HL-60/S4 treated with retinoic acid at 250 ng/mL for 4 days and 3 days (cell line): ENCODE results near the gene CAGE1.

Experiments
- in situ Hi-C: fragments of 300-500 bp; cut with MboI; formaldehyde crosslinking; loops from 2 replicates; pipeline ENCODE4 v1.7.0; 2022; ENCODE audit warnings: low sequenced_read_pairs

CAGE1 gene

GRCh38 chr6:7389451-7390225 is at the start of gene CAGE1, which contains the start of gene RIOK1:
TSS of gene CAGE1 (minus strand) at chr6:7389742. CDS start at chr6:7387173, 2,569 bp downstream.
TSS of gene RIOK1 (plus strand) at chr6:7389808. CDS start at chr6:7390003, 195 bp downstream.
- in situ Hi-C loops = no loop called here

GRCh38 chr6:7439228-7439627 is 49.7 kb upstream of the CAGE1 start:
- in situ Hi-C loops = no loop called here

- in situ Hi-C loops = no loop called here
These were observed 48.5 kb upstream of the CAGE1 start for GRCh38 chr6:7438011-7438410.

GRCh38 chr6:7434672-7435071 is 45.1 kb upstream of the CAGE1 start:
- in situ Hi-C loops = no loop called here

- in situ Hi-C loops = no loop called here
These were observed 43.6 kb upstream of the CAGE1 start for GRCh38 chr6:7433121-7433617.

- in situ Hi-C loops = no loop called here
These were observed 43.0 kb upstream of the CAGE1 start for GRCh38 chr6:7432391-7433120.

GRCh38 chr6:7431674-7432390 is 42.3 kb upstream of the CAGE1 start:
- in situ Hi-C loops = no loop called here

- in situ Hi-C loops = no loop called here
These were observed 41.8 kb upstream of the CAGE1 start for GRCh38 chr6:7431313-7431673.

- in situ Hi-C loops = no loop called here
These were observed 37.1 kb upstream of the CAGE1 start for GRCh38 chr6:7426447-7427169.

- in situ Hi-C loops = no loop called here
These were observed 36.3 kb upstream of the CAGE1 start for GRCh38 chr6:7425808-7426190.

- in situ Hi-C loops = no loop called here
These were observed 35.6 kb upstream of the CAGE1 start for GRCh38 chr6:7424967-7425807.

- in situ Hi-C loops = no loop called here
These were observed 34.5 kb upstream of the CAGE1 start for GRCh38 chr6:7424058-7424457.

GRCh38 chr6:7421066-7421465 is 31.5 kb upstream of the CAGE1 start:
- in situ Hi-C loops = no loop called here

- in situ Hi-C loops = no loop called here
These were observed 29.5 kb upstream of the CAGE1 start for GRCh38 chr6:7419065-7419464.

GRCh38 chr6:7418238-7418905 is 28.8 kb upstream of the CAGE1 start:
- in situ Hi-C loops = no loop called here

GRCh38 chr6:7417684-7418083 is 28.1 kb upstream of the CAGE1 start:
- in situ Hi-C loops = no loop called here

GRCh38 chr6:7414811-7415210 is 25.3 kb upstream of the CAGE1 start:
- in situ Hi-C loops = no loop called here

- in situ Hi-C loops = no loop called here
These were observed 23.7 kb upstream of the CAGE1 start for GRCh38 chr6:7413151-7413823.

- in situ Hi-C loops = no loop called here
These were observed 21.8 kb upstream of the CAGE1 start for GRCh38 chr6:7411328-7411727.
